Measurements from ENCODE around the gene ARHGEF7.

The ARHGEF7 gene

GRCh38 chr13:111314852-111315251, 199.7 kb downstream of the ARHGEF7 start:
- DNase-seq, result no peak

- no peak for DNase-seq
Observed at GRCh38 chr13:111315347-111315995, 200.4 kb downstream of the ARHGEF7 start.

GRCh38 chr13:111316161-111316730, 201.1 kb downstream of the ARHGEF7 start:
- no peak for DNase-seq

GRCh38 chr13:111317042-111317550, 202.0 kb downstream of the ARHGEF7 start:
- DNase-seq, result no peak

- no peak for DNase-seq
Observed at GRCh38 chr13:111317571-111318345, 202.6 kb downstream of the ARHGEF7 start.

GRCh38 chr13:111318386-111318785, 203.3 kb downstream of the ARHGEF7 start:
- no peak for DNase-seq

GRCh38 chr13:111319521-111319920, 204.4 kb downstream of the ARHGEF7 start:
- no peak for DNase-seq

GRCh38 chr13:111319998-111320911, 205.1 kb downstream of the ARHGEF7 start, which contains the start of gene TEX29:
Gene TEX29 (plus strand): TSS chr13:111320642. CDS start chr13:111320891, 249 bp downstream.
- DNase-seq, result no peak

- no peak for DNase-seq
Observed at GRCh38 chr13:111322001-111322915, 207.1 kb downstream of the ARHGEF7 start.

- DNase-seq, result no peak
Observed at GRCh38 chr13:111322916-111323331, 207.8 kb downstream of the ARHGEF7 start.

GRCh38 chr13:111323549-111323948, 208.4 kb downstream of the ARHGEF7 start:
- DNase-seq, result no peak

GRCh38 chr13:111323950-111324651, 209.0 kb downstream of the ARHGEF7 start:
- DNase-seq, result no peak

- DNase-seq, result no peak
Observed at GRCh38 chr13:111324736-111325135, 209.6 kb downstream of the ARHGEF7 start.

GRCh38 chr13:111325146-111325890, 210.2 kb downstream of the ARHGEF7 start:
- no peak for DNase-seq

- no peak for DNase-seq
Observed at GRCh38 chr13:111325941-111326620, 211.0 kb downstream of the ARHGEF7 start.

GRCh38 chr13:111326621-111326965, 211.5 kb downstream of the ARHGEF7 start:
- no peak for DNase-seq

GRCh38 chr13:111326981-111327642, 212.0 kb downstream of the ARHGEF7 start:
- DNase-seq, result no peak

- DNase-seq, result no peak
Observed at GRCh38 chr13:111327730-111328573, 212.8 kb downstream of the ARHGEF7 start.
